SKM-1 (cell line): ENCODE results near the gene ALX4.

ENCODE experiments used
- DNase-seq: peaks from one replicate; lab custom pipeline; 2025; ENCODE audit not compliant: unreplicated experiment; lab: John Stamatoyannopoulos, UW

The ALX4 gene

DNA sequence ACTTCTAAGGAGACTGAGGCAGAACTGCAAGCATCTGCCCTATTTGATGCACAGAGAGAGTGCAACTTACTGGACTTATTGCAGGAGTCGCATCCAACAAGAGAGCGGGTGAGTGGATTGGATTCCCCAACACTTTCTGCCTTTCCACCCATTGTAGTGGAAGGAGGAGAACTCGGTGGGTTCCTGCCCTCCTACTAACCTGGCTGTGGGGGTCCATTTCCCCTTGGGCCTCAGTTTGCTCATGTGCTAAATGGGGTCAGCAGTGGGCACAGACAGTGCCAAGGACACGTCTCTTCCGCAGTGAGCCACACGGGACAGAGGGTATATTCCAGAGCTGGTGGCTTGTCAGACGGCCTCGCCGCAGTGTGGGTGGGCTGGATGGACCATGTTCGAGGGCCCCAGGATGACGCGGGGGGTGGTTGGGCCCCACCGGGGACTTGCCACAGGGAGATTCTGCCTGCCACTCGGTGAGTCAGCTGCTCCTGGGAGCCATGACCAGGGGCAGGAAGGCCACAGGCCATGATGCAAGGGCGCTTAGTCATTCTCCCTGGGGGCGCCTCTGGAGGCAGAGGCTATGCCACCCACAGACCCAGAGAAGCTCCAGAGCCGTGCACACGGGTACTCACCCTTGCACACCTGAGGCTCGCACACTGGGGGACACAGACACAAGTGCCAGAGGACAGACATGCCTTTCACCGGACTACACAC lies 8.2 kb downstream of the ALX4 start:
- DNase-seq: no peak

DNA sequence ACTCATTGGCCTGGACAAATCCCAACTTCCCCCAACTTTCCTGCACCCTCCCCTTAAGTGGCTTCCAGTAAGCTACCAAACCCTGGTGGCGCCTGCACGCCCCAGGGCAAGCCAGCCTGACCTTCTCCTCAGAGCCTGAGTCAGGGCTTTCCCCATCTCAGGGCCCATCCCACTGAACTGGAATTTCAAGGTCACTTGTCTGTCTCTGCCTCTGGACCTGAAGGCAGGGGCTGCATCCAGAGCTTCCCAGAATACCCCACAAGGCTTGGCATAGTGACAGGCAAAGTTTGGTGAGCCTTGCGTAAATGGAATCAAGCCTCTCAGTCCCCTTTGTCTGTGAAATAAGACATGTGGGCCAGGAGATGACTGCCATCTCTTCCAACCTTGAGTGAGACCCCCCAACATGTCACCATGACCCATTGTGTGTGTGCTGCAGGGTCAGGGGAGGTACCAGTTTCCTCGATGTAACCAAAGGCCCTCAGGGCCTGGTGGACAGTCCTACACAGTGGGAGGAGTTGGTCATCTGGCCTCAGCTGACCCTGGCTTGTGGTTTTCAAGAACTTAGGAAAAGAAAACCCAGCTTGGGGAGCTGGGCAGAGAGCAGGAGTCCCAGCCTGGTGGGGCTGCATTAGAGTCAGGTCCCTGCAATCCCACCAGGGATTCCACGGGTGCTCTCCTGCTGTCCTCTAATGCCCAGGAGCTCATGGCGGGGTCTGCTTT lies 8.9 kb downstream of the ALX4 start:
- no peak for DNase-seq

DNA sequence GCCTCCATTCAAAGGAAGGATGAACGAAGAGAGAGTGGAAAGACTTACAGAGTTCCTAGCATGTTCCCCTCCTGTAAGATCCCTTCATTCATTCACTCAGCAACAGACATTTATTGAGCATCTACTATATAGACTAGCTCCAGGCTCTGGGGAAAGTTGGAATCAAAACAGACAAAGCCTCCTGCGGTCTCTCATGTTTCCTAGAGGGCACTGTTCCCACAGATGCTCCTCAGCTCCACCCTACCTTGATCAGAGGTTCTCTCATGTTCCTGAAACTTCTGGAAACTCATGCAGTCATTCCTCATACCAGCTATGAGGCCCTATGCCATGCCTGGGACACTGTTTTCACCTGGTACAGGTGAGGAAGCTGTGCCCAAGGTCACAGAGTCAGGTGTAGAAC lies 11.1 kb downstream of the ALX4 start:
- no peak for DNase-seq

DNA sequence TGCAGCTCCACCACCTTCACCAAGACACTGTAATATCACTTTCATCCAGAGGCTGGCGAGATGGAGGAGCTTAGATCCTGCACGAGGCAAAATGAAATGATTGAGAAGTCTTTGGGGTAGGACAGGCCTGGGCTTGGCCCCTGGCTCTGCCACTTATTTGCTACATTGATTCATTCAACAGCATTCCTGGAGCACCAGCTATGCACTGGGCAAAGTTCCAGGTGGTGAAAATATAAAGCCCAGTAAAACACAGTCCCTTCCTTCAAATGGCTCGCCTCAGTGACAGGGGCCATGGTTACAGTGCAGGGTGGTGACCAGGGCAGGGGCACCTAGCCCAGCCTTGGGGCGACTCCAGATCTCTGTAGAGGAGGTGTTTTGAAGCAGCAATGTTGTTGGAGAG lies 19.7 kb downstream of the ALX4 start:
- DNase-seq: no peak

DNA sequence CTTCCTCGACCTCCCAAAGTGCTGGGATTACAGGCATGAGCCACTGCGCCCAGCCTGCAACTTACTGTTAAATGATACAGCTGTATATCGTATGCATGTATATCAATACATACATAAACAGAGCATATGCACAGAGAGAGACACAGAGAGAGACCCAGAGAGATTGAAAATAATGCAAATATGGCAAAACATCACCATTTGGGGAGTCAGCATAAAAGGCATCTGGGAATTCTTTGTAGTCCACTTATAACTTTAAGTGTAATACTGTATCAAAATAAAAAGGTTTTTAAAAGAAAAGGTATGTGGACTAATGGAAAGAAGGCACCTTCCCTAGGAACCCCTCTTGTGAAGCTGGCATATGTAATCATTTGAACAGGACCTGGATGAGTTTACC lies 21.8 kb downstream of the ALX4 start:
- DNase-seq: no peak

DNA sequence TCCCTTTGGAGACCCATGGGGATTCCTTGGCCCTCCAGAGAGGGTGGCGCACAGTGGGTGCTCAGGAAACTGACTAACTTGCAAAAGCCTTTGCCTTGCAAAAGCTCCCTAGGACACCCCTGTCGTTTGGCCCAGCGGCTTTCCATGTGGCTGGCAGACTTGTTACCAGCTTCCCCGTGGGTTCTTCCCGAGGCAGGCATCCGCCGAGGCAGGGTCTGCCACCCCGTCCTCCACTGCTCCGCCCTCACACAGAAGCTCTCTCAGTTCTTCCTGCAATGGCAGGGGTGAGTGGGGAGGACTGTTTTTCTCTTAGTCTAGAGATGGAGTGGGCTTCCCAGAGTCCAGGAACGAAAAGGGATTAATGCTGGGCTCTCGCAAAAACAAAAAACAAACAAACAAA lies 23.0 kb downstream of the ALX4 start:
- DNase-seq: no peak

DNA sequence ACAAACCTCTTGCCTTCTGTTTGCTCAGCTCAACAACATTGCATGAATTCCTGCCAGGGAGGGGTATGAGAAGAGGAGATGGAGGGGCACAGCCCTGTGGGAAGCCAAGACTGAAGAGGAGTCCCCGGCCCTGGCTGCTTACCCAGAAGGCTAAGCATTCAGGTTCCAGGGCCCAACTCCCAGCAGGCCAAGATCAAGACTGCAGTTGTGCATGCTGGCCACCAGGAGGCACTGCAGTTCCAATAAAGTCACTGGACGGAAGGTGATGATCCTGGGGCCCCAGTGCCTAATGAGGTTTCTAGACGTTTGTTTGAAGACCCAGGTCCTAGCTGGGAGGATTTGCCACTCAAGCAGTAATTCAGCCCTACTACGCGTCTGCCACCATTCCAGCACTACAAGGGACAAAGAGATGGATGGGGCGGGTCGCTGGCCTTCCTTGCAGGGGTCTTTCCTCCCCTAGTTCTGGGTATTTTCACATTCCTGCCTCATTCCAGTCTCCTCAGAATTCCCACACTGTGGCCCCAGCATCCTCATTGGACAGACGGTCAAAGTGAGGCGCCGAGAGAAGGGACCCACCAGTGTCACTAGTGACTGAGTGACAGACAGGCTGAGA lies 23.6 kb downstream of the ALX4 start:
- peak; percentile 34 for DNase-seq

DNA sequence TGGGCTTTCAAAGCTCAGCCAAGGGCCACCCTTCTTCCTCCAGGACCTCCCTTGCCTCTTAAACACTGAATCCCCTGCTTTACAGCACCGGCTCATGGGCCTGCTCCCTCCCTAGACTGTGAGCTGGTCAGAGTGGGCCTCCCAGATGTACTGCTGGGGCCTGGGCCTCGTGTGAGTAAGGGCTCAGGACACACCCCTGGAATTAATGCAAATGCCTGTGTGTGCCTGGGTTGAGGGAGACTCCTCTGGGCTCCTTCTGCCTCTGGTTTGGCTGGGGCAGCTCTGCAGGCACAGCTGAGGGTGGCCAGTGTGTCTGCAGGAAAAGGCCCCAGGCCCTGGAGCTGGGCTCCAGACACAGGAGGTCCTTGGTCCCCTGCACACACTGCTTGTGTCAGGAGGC lies 24.2 kb downstream of the ALX4 start:
- no peak for DNase-seq

DNA sequence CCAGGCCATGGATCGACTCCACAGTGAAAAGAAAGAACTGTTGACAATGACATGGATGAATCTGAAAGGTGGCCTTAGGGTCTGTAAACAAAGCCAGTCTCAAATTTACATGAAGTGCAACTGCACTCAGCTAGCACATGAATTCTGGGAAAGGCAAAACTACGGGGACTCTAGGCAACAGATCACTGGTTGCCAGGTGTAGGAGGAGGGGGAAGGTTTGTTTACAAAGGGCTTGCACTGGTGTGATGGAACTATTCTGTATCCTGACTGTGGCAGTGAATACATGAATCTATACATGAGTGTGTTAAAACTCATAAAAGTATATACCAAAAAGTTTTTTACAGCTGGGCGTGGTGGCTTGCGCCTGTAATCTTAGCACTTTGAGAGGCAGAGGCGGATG lies 27.3 kb downstream of the ALX4 start:
- no peak for DNase-seq

DNA sequence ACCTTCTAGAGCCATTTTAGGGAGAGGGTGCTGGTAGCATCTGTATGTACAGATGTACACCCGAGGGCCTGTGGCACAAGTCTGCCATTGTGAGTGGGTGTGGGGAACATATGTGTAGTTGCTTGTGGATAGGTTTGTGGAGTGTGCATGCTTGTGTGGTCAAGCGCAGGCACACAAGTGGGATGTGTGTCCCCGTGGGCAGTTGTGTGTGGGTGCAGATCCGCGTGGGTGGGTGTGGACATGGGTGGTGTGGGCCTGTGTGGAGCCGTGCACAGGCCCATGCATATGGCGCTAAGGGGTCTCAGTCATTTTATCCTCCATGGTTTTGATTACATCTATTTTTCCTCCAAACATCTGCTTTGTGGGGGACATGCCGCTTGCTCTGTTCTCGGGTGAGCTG lies 28.8 kb downstream of the ALX4 start:
- no peak for DNase-seq

DNA sequence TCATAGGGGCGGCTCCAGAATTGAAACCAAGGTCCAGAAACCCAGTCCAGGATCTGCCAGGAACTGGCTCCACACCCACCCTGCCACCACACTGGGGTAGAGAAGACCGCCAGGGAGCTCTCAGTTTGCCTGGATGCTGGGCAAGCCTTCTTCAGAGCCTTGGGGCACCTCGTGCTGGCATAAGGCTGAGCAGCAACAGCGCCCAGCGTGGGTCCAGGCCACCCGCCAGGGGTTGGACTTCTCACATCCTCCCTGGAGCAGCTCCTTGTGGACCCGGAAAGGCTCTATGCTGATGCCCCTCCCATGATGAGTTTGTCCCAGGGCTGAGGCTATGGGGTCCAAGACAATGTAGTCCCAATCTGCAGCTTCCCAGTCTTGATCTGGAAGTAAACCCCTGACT lies 29.7 kb downstream of the ALX4 start:
- no peak for DNase-seq

DNA sequence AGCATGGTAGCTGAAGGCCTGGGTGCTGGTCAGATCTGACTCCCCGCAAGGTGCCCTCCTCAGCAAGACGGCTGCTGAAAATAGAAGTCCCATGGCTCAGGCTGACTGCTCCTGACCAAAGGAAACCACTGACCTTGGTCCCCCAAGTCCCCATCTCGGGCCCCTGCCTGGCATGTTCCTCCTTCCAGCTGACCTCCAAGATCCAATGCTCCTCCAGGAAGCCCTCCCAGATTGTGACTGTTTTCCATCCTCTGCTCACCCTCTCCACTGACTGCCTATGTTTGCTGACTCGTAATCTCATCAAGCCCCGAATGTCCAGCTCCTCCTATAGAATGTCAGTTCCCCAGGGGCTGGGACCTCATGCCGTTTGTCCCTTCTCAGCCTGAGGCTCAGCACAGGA lies 30.5 kb downstream of the ALX4 start:
- DNase-seq: no peak

DNA sequence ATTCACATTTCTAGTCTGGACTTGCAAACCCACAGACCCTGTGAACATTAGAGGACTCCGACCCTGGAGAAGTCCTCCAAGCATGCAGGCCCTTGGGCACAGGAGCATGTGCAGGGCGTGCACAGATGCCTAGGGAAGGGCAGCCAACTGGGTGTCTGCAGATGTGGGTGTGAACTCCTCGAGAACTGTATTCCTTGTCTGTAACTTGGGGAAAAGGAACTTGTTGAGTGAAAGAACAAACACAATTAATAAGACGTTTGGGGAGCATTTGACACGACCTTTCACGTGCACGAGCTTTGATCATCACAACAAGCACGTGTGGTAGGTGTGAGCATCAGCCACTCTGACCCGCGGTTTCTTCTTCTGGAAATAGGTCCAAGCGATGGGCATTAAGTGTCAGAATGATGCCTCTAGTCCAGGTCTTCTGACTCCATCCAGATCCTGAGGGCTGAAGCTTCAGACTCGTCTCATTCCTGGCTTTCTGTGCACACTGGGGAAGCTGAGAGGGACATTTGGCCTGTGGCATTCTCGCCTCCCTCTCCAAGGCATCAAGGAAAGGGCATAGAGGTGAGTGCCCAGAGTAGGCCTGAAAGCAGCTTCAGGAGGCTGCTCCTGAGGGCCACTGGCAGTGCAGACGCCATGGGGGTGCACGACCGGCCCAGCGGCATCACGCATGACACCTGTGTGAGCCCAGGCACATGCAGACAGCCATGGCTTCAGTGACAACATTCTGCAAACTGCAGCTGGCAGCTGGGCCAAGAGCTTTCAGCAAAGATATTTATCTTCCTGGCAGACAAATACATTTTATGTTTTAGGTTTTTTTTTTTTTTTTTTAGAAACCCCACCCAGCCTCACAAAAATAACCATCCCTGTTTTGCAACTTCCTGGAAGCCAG lies 32.5 kb downstream of the ALX4 start:
- DNase-seq: no peak

DNA sequence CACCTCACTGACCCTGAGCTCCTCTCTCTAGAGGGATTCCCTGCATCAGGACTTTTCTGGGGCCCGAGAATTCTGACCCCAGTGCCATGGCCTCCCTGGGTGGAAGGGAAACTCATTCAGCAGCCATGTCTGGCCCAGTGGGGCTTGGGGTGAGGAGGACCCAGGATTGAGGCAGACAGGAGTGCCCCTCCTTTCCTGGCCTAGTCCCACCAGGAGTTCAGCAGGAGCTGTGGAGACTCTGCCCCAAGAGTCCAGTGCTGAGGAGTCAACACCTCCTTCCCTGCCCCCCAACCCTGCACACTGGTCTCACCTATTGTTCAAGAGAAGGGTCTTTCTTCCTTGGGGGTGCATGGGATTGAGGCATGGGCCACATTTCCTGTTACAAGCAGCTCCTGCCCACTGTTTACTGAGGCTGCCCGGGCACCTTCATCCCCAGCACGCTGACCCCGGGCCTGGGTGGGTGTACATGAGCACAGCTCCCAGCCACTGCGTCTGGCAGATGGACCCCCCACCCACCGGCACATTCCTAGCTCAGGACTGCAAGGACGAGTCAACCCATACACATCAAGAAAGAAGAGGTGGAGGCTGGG lies 33.9 kb downstream of the ALX4 start:
- DNase-seq: no peak

DNA sequence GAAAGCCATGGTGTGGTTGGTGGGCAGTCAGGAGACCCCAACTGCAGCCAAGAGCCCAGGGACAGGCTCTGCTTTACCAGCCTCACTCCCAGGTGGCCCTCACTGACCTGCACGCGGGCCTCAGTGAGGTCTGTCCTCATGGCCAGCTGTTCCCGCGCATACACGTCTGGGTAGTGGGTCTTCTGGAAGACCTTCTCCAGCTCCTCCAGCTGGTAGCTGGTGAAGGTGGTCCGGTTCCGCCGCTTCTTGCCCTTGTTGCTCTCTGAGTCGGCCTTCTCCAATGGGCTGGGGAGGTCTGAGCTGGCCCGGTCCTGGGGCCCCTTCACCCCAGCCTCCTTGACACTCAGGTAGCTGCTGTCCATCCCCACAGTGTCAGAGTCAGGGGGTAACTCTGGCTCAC lies 34.7 kb downstream of the ALX4 start:
- DNase-seq: no peak

DNA sequence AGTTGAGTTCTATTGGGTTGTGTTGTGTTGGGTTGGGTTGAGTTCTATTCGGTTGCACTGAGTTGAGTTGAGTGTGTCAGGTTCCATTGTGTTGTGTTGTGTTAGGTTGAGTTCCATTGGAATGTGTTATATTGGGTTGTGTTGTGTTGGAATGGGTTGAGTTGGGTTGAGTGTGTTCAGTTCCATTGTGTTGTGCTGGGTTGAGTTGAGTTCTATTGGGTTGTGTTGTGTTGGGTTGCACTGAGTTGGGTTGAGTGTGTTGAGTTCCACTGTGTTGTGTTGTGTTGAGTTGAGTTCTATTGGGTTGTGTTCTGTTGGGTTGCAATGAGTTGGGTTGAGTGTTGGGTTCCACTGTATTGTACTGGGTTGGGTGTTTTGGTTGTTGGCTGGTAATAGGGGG lies 35.5 kb downstream of the ALX4 start:
- DNase-seq: no peak

DNA sequence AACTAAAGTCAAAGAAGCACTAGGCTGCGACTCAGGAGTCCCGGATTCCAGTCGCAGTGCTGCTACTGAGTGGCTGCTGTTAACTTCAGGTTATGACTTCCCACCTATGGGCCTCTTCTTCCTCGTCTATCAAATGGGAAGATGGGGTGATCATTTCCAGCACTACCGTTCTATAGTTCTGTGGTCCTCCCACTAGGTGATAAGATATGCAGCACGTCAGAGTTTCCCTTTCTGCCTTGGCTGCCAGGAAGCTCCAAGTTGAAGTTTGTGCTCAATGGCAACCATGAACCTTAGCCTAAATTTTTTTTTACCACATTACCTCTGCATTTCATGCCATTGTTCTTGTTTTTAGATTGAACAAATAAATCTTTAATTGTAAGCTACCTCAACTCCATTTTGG lies 38.7 kb downstream of the ALX4 start:
- DNase-seq: no peak

DNA sequence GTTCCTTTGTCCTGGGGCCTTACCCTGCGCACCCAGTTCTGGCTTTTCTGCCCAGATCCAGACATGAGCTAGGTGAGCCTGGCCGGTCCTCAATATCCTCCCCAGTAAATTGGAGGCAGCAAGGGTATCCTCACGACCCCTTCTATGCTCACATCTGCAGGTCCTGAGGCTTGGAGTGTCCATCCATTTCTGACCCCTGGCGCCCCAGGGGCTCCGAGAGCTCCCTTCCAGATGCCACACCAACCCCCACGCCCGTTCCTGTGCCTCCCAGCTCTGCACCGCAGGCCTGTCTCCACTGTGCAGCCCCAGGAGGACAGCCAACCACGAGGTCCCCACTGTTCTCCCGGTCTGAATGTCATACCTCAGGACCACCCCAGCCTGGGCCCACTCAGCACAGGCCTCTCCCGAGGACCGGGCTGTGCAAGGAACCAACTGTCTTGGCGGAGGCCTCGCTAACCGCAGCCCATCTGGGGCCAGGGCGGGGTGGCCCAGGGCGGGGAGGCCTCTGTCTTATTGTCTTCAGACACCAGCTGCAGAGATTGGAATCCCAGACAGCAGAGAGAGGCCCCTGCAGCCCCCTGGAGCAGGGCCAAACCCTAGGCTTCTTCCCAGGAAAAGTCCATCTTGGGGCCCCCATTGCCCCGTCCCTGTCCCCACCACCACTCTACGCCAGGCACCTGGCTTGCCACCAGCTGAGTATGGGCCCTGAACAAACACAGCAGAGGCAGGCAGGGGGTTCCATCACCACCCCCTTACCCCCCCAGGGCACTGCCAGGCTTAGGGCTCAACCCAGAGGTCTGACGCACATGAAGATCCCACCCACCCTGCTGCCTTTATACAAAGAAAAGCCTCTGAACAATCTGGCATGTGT lies 39.3 kb downstream of the ALX4 start:
- DNase-seq: no peak

DNA sequence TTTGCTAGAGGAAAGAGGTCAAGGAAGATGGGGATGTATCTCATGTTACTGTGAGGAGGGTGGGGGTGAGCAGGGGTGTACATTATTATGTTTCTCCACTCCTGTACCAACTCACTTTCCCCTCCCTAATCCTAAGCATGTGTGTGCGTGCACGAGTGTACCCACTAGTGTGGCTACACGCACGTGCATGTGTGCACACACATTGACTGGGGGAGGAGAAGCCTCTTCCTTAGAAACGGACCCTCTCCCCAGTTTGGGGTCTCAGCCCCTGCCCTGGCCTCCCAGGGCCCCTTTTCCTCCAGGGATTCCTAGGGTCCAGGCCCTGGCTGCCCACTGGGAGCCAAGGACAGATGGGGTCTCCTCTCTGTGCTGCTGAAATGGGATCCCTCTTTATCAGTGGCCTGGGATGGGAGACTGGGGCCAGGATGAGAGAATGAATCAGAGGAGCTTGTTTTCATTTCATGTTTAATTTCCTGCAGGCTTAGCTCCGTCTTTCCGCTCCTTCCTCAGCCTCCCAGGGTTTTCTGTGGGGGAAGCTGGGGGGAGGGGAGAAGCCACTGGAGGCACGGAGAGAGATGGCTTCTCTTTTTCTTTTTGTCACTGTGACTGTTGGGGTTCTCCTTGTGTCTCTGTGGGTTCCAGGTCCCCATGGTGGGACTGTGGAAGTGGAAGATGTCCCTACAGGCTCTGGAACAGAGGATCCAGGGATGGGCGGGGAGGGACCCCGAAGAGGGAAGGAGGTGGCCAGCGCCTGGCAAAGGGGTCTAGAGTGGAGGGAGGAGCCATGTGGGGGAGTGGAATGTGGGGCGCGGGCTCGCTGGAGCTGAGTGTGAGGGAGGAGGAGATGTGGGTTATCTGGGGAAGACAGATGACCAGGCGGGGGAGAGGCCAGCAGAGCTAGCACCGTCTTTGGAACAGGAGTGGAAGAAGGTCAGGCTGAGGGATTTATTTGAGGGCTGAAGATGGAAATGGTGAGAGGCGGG lies 40.3 kb downstream of the ALX4 start:
- DNase-seq: no peak
